IMR-90 (cell line): Measurements from ENCODE around the gene PKD1.

Experiments used
- BHLHE40 ChIP-seq: fragments of 150-350 bp; IDR thresholded peaks from 2 replicates; pipeline ENCODE4 v1.6.1; 2016; ENCODE audit warnings: mild to moderate bottlenecking, low read depth, low read length
- CEBPB ChIP-seq: IDR thresholded peaks from 2 replicates; pipeline ENCODE4 v1.6.1; 2012; ENCODE audit warnings: low read depth, low read length, improper control_type of control experiment
- CTCF ChIP-seq: conservative IDR thresholded peaks from 2 replicates; pipeline ENCODE4 v1.5.1; 2012; ENCODE audit warnings: mild to moderate bottlenecking, low read depth, low read length, improper control_type of control experiment
- ELK1 ChIP-seq: fragments of 150-350 bp; IDR thresholded peaks from 2 replicates; pipeline ENCODE4 v1.6.1; 2016; ENCODE audit warnings: low read depth, mild to moderate bottlenecking, low read length, moderate library complexity, borderline replicate concordance
- FOS ChIP-seq: fragments of 150-350 bp; IDR thresholded peaks from 2 replicates; pipeline ENCODE4 v1.6.1; 2016; ENCODE audit warnings: low read depth, low read length
- MAFK ChIP-seq: IDR thresholded peaks from 2 replicates; pipeline ENCODE4 v1.6.1; 2012; ENCODE audit warnings: low read depth, low read length, improper control_type of control experiment
- MAZ ChIP-seq: IDR thresholded peaks from 2 replicates; pipeline ENCODE4 v1.6.1; 2012; ENCODE audit warnings: low read depth, mild to moderate bottlenecking, low read length, improper control_type of control experiment, moderate library complexity, borderline replicate concordance
- MXI1 ChIP-seq: IDR thresholded peaks from 2 replicates; pipeline ENCODE4 v1.6.1; 2012; ENCODE audit warnings: low read depth, mild to moderate bottlenecking, low read length, moderate library complexity, borderline replicate concordance
- POLR2A ChIP-seq: IDR thresholded peaks from 2 replicates; pipeline ENCODE4 v1.6.1; 2012; ENCODE audit warnings: mild to moderate bottlenecking, low read depth, low read length
- RAD21 ChIP-seq: IDR thresholded peaks from 2 replicates; pipeline ENCODE4 v1.6.1; 2012; ENCODE audit warnings: low read length, improper control_type of control experiment
- RCOR1 ChIP-seq: IDR thresholded peaks from 2 replicates; pipeline ENCODE4 v1.6.1; 2012; ENCODE audit warnings: mild to moderate bottlenecking, low read length, improper control_type of control experiment; ENCODE audit not compliant: insufficient replicate concordance
- RFX5 ChIP-seq: IDR thresholded peaks from 2 replicates; pipeline ENCODE4 v1.8.0; 2012; ENCODE audit warnings: low read depth, mild to moderate bottlenecking, low read length, moderate library complexity
- SMC3 ChIP-seq: fragments of 150-350 bp; IDR thresholded peaks from 2 replicates; pipeline ENCODE4 v1.6.1; 2016; ENCODE audit warnings: low read depth, mild to moderate bottlenecking, antibody characterized with exemption, low read length, moderate library complexity
- USF2 ChIP-seq: fragments of 150-350 bp; IDR thresholded peaks from 2 replicates; pipeline ENCODE4 v1.6.1; 2017; ENCODE audit warnings: mild to moderate bottlenecking, antibody characterized with exemption, low read length, low read depth

- no peak for TF ChIP-seq RFX5
- no peak for TF ChIP-seq POLR2A
- TF ChIP-seq CEBPB, result no peak
- TF ChIP-seq FOS, result no peak
- TF ChIP-seq RCOR1, result no peak
- no peak for TF ChIP-seq CTCF
- no peak for TF ChIP-seq SMC3
- no peak for TF ChIP-seq RAD21
- no peak for TF ChIP-seq MAZ
- no peak for TF ChIP-seq BHLHE40
- no peak for TF ChIP-seq USF2
- TF ChIP-seq ELK1, result no peak
- no peak for TF ChIP-seq MXI1
- TF ChIP-seq MAFK, result no peak
These were observed 39.8 kb upstream of the PKD1 start for GRCh38 chr16:2175454-2175853.
